Lung (tissue), 12 donors: ENCODE data around the gene DUSP22. TPM values are rescaled to one million over a fixed set of nuclear protein-coding genes. Genes with fewer than 3 reads are reported as not detected.

Experiments used
- ATAC-seq: fragments of 200-7000 bp; cut with Tn5 transposase; one replicate; pipeline ENCODE4 v1.9.1; 2020; ENCODE audit warnings: moderate number of reproducible peaks; ENCODE audit not compliant: insufficient read depth, low FRiP score
- DNase-seq, 3 donors: peaks; one replicate each; pipeline ENCODE4 v3.0.0-alpha.2; 2013 to 2017
- H3K27ac ChIP-seq, 2 donors: one replicate each; pipeline ENCODE4 v1.5.1; 2013; ENCODE audit warnings: mild to moderate bottlenecking in 2 of 2, moderate library complexity in 2 of 2, control low read depth in 1 of 2, inconsistent platforms in 1 of 2, low read depth in 1 of 2, low read length in 1 of 2
- H3K27me3 ChIP-seq, 3 donors: one replicate each; pipeline ENCODE4 v1.5.1; 2013; ENCODE audit warnings: low read length in 2 of 3; ENCODE audit not compliant: control insufficient read depth in 3 of 3, insufficient read depth in 3 of 3
- H3K36me3 ChIP-seq, 4 donors: one replicate each; pipeline ENCODE4 v1.5.1; 2013; ENCODE audit warnings: low read length in 4 of 4, mild to moderate bottlenecking in 1 of 4, moderate library complexity in 1 of 4; ENCODE audit not compliant: control insufficient read depth in 4 of 4, insufficient read depth in 4 of 4
- H3K4me1 ChIP-seq, 5 donors: one replicate each; pipeline ENCODE4 v1.5.1; 2013; ENCODE audit warnings: low read length in 5 of 5, mild to moderate bottlenecking in 2 of 5, moderate library complexity in 1 of 5; ENCODE audit not compliant: control insufficient read depth in 5 of 5, insufficient read depth in 5 of 5
- H3K4me3 ChIP-seq: one replicate; pipeline ENCODE4 v1.5.1; 2013; ENCODE audit warnings: mild to moderate bottlenecking, control low read depth, moderate library complexity
- H3K9ac ChIP-seq, 2 donors: one replicate each; pipeline ENCODE4 v1.5.1; 2013; ENCODE audit warnings: low read length in 2 of 2, control low read depth in 1 of 2; ENCODE audit not compliant: insufficient read depth in 1 of 2
- H3K9me3 ChIP-seq, 4 donors: one replicate each; pipeline ENCODE4 v1.5.1; 2013; ENCODE audit warnings: low read length in 3 of 4, mild to moderate bottlenecking in 1 of 4, moderate library complexity in 1 of 4; ENCODE audit not compliant: control insufficient read depth in 4 of 4, insufficient read depth in 3 of 4
- WGBS, 2 donors: extraction: QIAGEN DNeasy Blood & Tissue Kit; methylation state at CpG; one replicate each; pipeline ENCODE4 v1.1.7; 2013; 5-methylcytosine and 5-hydroxymethylcytosine counted together
- polyA plus RNA-seq, 2 donors: library from polyadenylated mRNA; stranded (reverse); fragments of 200-250 nt; gene quantifications; one replicate each; pipeline ENCODE4 v1.2.1, GENCODE V29; 2013
- total RNA-seq, 2 donors: library from RNA; depleted of rRNA in 1 of 2; stranded (reverse); fragments of >200 nt in 1 of 2; gene quantifications; one replicate each; pipeline ENCODE4 v1.2.1, GENCODE V29; 2014 to 2021
- TF ChIP-seq, protein P1 (sequence below): IDR thresholded peaks from 2 replicates; pipeline ENCODE4 v1.5.1; 2012; ENCODE audit warnings: mild to moderate bottlenecking; ENCODE audit errors: control extremely low read depth, extremely low read depth
- donor health status: control.
- donor health status: control.
- donor health status: Bipolar disorder and iron deficiency.
- donor health status: healthy.
- donor health status: DM: yes; HTN: yes; CAD: no.

The DUSP22 gene
- total and polyA plus RNA-seq, 4 donors: 38.9 to 51.1 (median 43.8) TPM

DNA sequence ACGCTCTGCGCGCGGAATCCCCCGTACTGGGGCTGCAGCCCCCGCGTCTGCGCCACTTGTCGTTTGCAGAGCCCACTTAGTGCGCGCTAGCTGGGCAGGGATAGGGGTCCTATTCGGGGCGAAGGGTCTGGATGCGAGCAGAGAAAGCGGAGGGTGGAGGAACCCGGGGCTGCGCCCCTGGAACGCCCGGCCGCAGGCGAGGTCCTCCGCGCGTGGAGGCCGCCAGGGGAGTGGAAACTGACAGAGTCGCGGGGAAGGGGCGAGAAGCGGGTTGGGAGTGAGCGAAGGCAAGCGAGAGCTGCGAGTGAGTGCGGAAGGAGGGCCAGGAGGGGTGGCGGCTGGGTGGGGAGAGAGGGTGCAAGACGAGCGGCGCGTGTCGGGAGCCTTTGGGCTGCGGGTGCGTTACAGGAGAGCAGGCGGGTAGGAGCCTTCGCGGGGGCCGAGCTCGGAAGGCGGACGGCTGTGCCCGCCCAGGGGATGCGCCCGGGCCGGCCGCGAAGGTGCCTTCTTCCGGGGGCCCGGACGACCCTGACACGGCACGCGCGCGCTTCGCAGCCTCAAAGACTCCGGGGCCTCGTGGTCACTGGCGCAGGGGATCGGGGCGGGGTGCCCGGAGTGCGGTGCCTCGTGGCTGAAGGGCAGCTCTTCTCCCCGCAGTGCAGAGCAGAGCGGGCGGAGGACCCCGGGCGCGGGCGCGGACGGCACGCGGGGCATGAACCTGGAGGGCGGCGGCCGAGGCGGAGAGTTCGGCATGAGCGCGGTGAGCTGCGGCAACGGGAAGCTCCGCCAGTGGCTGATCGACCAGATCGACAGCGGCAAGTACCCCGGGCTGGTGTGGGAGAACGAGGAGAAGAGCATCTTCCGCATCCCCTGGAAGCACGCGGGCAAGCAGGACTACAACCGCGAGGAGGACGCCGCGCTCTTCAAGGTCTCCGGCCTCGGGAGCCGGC is 100.4 kb downstream of the DUSP22 start:
- 2 to 3% methylated on average over 103 to 108 of the region's 108 CpGs for WGBS, 2 donors
- Histone ChIP-seq H3K9ac (no peak overlapping the region), H3K9me3 (no peaks in the 10 kb centered on the region), H3K27ac (no peak overlapping the region), H3K36me3 (no peaks in the 10 kb centered on the region), H3K27me3 (peaks cover 8 to 80% (median 74%) of the 10 kb centered on the region in 3 donors), H3K4me3 (peak overlapping the region; percentile 20), H3K4me1 (peaks cover 0 to 25% (median 4%) of the 10 kb centered on the region in 5 donors)
- TF ChIP-seq, protein P1, sequence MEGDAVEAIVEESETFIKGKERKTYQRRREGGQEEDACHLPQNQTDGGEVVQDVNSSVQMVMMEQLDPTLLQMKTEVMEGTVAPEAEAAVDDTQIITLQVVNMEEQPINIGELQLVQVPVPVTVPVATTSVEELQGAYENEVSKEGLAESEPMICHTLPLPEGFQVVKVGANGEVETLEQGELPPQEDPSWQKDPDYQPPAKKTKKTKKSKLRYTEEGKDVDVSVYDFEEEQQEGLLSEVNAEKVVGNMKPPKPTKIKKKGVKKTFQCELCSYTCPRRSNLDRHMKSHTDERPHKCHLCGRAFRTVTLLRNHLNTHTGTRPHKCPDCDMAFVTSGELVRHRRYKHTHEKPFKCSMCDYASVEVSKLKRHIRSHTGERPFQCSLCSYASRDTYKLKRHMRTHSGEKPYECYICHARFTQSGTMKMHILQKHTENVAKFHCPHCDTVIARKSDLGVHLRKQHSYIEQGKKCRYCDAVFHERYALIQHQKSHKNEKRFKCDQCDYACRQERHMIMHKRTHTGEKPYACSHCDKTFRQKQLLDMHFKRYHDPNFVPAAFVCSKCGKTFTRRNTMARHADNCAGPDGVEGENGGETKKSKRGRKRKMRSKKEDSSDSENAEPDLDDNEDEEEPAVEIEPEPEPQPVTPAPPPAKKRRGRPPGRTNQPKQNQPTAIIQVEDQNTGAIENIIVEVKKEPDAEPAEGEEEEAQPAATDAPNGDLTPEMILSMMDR: no peak
- no peak for DNase-seq
- no peak for ATAC-seq

DNA sequence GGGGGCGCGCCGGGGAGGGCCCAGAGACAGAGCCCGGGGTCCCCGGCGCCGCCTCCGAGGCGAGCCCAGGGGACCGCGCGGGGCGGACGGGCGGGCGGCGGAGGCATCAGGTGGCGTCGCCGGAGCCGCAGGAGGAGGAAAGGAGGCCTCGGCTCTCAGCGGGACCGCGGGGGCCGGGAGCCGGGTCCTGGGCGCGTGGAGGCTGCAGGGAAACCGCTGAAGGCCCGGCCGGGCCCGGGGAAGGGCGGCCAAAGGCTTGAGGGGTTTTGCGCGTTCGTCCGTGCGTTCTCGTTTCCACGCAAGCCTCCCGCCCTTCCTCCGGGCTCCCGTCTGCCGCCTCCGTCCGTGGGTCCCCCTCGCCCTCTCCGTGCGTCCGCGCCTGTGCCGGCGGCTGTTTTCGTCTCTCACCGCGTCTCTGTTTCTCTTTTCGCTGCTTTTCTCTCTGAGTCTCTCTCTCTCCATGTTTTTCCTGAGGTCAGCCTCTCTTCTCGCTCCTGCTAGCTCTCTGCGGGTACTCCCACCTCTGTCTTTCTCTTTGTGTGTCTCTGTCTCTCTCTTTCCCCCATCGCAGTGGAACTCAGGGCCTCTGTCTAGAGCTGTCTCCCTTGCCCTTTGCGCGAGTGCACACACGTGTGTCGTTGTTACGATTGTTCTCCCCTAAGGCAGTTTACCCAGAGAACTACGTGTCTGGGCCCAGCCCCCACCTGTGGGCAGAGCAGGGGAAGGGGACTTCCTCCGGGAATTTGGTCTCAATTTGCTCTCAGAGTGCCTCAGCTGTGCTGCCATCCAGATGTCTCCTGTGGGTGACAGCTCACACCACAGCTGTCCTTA is 101.3 kb downstream of the DUSP22 start:
- no peaks in the 10 kb centered on the region for H3K36me3 ChIP-seq
- no peaks in the 10 kb centered on the region for H3K9me3 ChIP-seq
- ATAC-seq: no peak
- peaks cover 8 to 79% (median 73%) of the 10 kb centered on the region in 3 donors for H3K27me3 ChIP-seq
- H3K4me1 ChIP-seq: peaks cover 0 to 25% (median 4%) of the 10 kb centered on the region in 5 donors
- no peak overlapping the region for H3K27ac ChIP-seq
- H3K4me3 ChIP-seq: peak overlapping the region; percentile 7
- TF ChIP-seq, protein P1: no peak
- no peak overlapping the region for H3K9ac ChIP-seq
- WGBS, 2 donors: 4% methylated on average over 59 to 68 of the region's 68 CpGs
- DNase-seq: no peak

DNA sequence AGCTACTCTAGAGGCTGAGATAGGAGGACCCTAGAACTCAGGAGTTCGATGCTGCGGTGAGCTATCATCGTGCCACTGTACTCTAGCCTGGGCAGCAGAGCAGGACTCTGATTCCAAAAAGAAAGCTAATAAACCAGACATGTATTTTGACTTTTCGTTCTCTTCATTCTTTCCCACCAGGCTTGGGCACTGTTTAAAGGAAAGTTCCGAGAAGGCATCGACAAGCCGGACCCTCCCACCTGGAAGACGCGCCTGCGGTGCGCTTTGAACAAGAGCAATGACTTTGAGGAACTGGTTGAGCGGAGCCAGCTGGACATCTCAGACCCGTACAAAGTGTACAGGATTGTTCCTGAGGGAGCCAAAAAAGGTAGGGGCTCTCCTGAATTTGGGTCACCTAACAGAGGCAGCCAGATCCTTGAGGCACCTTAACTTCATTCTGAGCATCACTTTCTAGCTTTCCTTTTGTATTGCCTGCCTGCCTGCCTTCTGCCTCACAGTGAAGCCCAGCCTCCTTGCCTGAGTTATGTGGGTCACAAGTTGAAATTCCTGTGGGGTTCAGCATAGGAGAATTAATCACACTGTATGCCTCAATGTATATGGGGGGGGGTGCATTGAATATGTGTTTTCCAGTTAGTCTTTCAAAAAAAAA is 102.5 kb downstream of the DUSP22 start:
- TF ChIP-seq, protein P1: no peak
- ATAC-seq: no peak
- Histone ChIP-seq H3K27me3 (peaks cover 8 to 76% (median 65%) of the 10 kb centered on the region in 3 donors), H3K9me3 (no peaks in the 10 kb centered on the region), H3K36me3 (no peaks in the 10 kb centered on the region), H3K9ac (no peak overlapping the region), H3K4me3 (no peak overlapping the region), H3K27ac (no peak overlapping the region), H3K4me1 (peaks cover 0 to 25% (median 4%) of the 10 kb centered on the region in 5 donors)
- WGBS, 2 donors: 92 to 97% methylated on average over 13 of the region's 13 CpGs
- DNase-seq: no peak
